MV-4-11 (cell line): ENCODE measurements around the gene TLR9.

Experiments
- DNase-seq: peaks from one replicate; lab custom pipeline; 2025; lab: John Stamatoyannopoulos, UW

Gene TLR9

GRCh38 chr3:52231502-52232278, 6.2 kb upstream of the TLR9 start:
- DNase-seq: peak; percentile 38

- DNase-seq: no peak
These were observed 5.5 kb upstream of the TLR9 start for GRCh38 chr3:52230889-52231499.

GRCh38 chr3:52230461-52230860, 5.0 kb upstream of the TLR9 start:
- no peak for DNase-seq

GRCh38 chr3:52229656-52230055, 4.2 kb upstream of the TLR9 start:
- no peak for DNase-seq

DNA sequence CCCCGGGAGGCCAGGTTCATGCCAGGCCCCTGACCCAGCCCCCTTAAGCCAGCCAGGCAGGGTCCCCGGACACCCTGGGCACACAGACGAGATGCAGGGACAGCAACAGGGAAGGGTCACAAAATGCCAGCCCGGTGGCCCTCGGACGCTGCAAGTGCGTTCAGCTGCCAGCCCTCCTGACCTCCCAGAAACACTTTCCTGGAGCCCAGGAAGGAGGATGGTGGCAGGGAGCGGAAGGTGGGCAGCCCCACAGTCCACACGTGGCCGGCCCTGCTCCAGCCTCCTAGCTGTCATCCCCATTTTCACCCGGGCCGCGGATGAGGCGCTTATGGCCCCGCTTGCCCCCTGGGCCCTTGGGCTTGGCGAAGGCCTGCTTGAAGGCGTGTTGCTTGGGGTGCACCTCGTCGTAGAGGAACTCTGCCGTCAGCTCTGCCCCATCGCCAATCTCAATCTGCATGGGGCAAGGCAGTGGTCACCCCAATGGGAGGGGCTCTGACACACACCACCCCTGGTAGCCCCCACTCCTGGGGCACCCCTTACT, 3.4 kb upstream of the TLR9 start:
- DNase-seq: no peak

GRCh38 chr3:52228266-52228665, 2.8 kb upstream of the TLR9 start:
- DNase-seq: no peak

- no peak for DNase-seq
These were observed 2.3 kb upstream of the TLR9 start for GRCh38 chr3:52227766-52228165.

- no peak for DNase-seq
These were observed 1.7 kb upstream of the TLR9 start for GRCh38 chr3:52227117-52227516.

DNA sequence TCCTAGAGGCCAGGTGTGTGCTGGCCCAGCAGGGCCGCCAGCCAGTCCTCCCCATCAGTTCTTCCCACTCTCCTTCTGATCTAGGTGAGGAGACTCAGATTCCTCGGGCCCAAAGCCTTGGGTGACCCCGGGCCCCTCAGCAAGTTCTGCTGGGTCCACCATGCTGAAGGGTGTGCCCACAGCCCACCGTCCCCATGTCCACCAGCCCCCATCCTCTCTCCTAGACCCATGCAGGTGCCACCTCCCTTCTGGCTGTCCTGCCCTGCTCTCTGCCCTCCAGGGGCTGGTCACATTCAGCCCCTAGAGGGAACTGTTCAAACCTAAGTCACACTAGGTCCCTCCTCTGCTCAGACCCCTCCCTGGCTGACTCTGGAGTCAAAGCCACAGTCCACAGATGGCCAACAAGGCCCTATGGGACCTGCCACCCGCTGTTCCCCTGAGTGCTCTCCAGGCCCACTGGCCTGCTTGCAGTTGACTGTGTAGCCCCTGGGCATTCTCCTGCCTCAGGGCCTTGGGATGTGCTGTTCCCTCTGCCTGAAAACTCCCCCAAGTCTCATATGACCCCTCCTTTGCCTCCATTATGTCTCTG, 878 bp upstream of the TLR9 start:
- no peak for DNase-seq

- no peak for DNase-seq
These were observed 1.7 kb downstream of the TLR9 start for GRCh38 chr3:52223449-52224408.

- DNase-seq: no peak
These were observed 2.9 kb downstream of the TLR9 start for GRCh38 chr3:52222319-52223221.

- DNase-seq: no peak
These were observed 3.7 kb downstream of the TLR9 start for GRCh38 chr3:52221563-52222318.

DNA sequence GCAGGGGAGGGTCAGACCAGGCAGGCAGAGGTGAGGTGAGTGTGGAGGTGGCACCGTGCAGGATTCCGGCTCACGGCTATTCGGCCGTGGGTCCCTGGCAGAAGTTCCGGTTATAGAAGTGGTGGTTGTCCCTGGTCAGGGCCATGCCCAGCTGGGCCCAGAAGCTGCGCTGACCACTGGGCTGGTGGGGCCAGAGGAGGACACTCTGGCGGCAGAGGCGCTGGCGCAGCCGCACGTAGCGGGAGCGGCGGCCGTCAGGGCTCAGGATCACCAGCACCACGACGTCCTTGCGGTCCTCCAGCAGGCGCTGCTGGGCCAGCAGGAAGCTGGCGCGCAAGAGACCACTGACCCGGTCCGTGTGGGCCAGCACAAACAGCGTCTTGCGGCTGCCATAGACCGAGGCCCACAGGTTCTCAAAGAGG, 4.3 kb downstream of the TLR9 start:
- no peak for DNase-seq

DNA sequence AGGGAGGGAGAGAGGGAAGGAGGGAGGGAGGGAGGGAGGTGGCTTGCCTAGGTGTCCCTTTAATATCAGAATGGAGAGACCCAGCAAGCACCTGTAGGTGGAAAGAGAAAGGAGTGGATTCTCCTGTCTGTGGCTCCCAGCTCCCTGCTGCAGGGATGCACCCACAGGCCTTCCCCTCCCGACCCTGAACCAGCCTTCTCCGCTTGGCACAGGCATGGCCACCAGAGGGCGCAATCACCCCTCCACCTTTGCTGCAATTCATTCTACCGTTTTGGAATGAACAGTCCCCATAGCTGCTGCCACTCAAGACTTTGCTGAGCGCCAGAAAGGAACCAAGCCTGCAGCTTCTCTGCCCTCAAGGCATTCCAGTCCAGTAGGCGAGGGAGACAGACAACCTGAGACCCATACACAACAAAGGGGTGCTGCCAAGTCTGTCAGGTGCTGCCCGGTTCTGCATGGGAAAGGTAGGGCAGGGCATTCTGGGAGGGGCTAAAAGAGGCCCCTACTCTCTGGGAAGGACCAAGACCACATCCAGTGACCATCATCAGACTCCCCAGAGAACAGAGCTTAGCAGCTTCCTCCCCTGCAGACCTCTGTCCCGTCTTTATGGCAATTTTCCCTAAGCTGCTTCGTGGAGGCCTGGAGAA, 4.9 kb downstream of the TLR9 start:
- peak; percentile 66 for DNase-seq

DNA sequence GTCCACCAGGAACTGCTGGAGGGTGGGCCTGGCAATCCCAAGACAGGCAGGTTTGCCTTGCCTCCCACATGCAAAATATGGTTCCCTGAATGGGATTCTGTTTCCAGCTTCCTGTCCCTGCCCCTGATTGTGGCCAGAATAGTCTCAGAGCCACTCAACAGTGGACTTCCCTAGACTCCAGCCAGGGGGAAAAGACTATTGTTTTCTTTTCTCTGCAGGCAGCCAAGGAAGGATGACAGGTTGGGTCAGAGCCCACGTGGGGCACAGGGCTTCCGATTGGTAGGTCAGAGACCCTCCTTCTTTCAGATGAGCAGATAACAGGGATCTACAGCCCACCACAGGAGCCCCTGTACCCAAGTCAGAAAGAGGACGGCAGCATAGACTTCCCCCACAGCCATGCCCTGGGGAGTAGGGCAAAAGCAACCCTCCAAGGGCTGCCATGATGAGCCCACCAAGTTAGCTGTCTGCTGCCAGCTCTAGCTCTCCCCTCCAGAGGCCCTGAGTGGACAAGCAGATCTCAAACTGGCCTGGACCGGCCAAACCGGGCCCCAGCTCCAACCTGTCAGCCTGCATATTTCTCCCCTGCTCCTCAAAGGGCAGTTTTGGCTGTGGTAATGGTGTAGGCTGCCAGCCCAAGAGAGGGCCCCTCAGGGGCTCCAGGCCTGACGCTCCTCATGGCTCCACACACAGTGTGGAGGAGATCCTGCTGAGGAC, 6.4 kb downstream of the TLR9 start:
- DNase-seq: no peak

- DNase-seq: no peak
These were observed 7.0 kb downstream of the TLR9 start for GRCh38 chr3:52218454-52218853.

GRCh38 chr3:52218026-52218425, 7.4 kb downstream of the TLR9 start:
- DNase-seq: no peak

- no peak for DNase-seq
These were observed 8.0 kb downstream of the TLR9 start for GRCh38 chr3:52217409-52217805.
